DOHH2 (cell line): ENCODE results near the gene KCNAB1.

Experiments used
- H3F3A ChIP-seq: fragments of 200-600 bp; sonication (generic), shearing (Covaris generic); 2 replicates; pipeline ENCODE4 v1.6.0; 2016; ENCODE audit warnings: antibody characterized with exemption, mild to moderate bottlenecking; ENCODE audit not compliant: control insufficient read depth, insufficient read depth
- H3K27ac ChIP-seq: fragments of 200-600 bp; sonication (generic); 2 replicates; pipeline ENCODE4 v1.5.1; 2014; ENCODE audit warnings: low read depth, mild to moderate bottlenecking, low read length, moderate library complexity
- H3K27me3 ChIP-seq: fragments of 200-600 bp; sonication (generic); 2 replicates; pipeline ENCODE4 v1.6.1; 2014; ENCODE audit warnings: mild to moderate bottlenecking, low read length, mixed read lengths; ENCODE audit not compliant: control insufficient read depth
- H3K36me3 ChIP-seq: fragments of 200-600 bp; sonication (generic); 2 replicates; pipeline ENCODE4 v1.6.1; 2014; ENCODE audit warnings: mild to moderate bottlenecking, low read length, moderate library complexity, mixed read lengths; ENCODE audit not compliant: control insufficient read depth
- H3K4me1 ChIP-seq: fragments of 200-600 bp; sonication (generic); 2 replicates; pipeline ENCODE4 v1.6.1; 2014; ENCODE audit warnings: mild to moderate bottlenecking, low read length, mixed read lengths; ENCODE audit not compliant: control insufficient read depth
- H3K4me2 ChIP-seq: fragments of 200-600 bp; sonication (generic); 2 replicates; pipeline ENCODE4 v1.6.0; 2014; ENCODE audit warnings: mild to moderate bottlenecking, low read length, moderate library complexity
- H3K4me3 ChIP-seq: fragments of 200-600 bp; sonication (generic); 2 replicates; pipeline ENCODE4 v1.5.1; 2014; ENCODE audit warnings: mild to moderate bottlenecking, low read length, mixed read lengths
- H3K79me2 ChIP-seq: fragments of 200-600 bp; sonication (generic); 2 replicates; pipeline ENCODE4 v1.6.1; 2014; ENCODE audit warnings: mild to moderate bottlenecking, low read length, mixed read lengths; ENCODE audit not compliant: control insufficient read depth
- H3K9me2 ChIP-seq: fragments of 200-600 bp; sonication (generic); replicated peaks from 2 replicates; pipeline ENCODE4 v1.6.1; 2014; ENCODE audit warnings: mild to moderate bottlenecking, low read length, mixed read lengths; ENCODE audit not compliant: control insufficient read depth
- H3K9me3 ChIP-seq: fragments of 200-600 bp; sonication (generic); 2 replicates; pipeline ENCODE4 v1.6.1; 2014; ENCODE audit warnings: antibody characterized with exemption, low read length, mixed read lengths; ENCODE audit not compliant: control insufficient read depth, insufficient read depth
- H4K20me1 ChIP-seq: fragments of 200-600 bp; sonication (generic); 2 replicates; pipeline ENCODE4 v1.6.0; 2014; ENCODE audit warnings: low read depth, mild to moderate bottlenecking, antibody characterized with exemption, low read length, moderate library complexity; ENCODE audit not compliant: control insufficient read depth, insufficient read depth
- EZH2phosphoT487 ChIP-seq: fragments of 200-600 bp; sonication (generic); IDR thresholded peaks from 2 replicates; pipeline ENCODE4 v1.6.1; 2017; ENCODE audit warnings: borderline replicate concordance, mild to moderate bottlenecking, antibody characterized with exemption, low read length, moderate library complexity, mixed read lengths
- TF ChIP-seq, protein P1 (sequence below): fragments of 200-600 bp; sonication (generic); IDR thresholded peaks from one replicate; pipeline ENCODE4 v1.5.1; 2014; ENCODE audit warnings: antibody characterized with exemption, mild to moderate bottlenecking, low read depth, low read length; ENCODE audit not compliant: poor library complexity, severe bottlenecking

KCNAB1 gene

DNA sequence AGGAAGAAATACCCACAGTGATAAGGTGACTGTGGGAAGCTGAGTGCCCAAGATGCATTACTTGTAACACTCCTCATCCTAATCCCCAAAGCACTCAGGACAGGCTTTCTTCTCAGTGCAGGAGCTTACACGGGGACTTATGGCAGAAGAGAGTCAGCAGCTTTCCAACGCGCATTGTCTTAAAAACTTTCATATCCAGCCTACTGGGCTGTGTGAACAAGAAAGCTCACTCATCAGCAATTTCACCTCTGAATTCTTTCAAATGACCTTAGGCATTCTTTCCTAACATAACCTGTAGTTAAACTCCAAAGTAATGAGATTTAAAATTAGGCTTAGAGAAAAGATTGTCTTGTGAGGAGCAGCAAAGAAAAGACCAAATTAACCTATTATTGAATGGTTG, 132.3 kb downstream of the KCNAB1 start:
- no peaks in the 10 kb centered on the region for H3K9me2 ChIP-seq
- TF ChIP-seq, protein P1, sequence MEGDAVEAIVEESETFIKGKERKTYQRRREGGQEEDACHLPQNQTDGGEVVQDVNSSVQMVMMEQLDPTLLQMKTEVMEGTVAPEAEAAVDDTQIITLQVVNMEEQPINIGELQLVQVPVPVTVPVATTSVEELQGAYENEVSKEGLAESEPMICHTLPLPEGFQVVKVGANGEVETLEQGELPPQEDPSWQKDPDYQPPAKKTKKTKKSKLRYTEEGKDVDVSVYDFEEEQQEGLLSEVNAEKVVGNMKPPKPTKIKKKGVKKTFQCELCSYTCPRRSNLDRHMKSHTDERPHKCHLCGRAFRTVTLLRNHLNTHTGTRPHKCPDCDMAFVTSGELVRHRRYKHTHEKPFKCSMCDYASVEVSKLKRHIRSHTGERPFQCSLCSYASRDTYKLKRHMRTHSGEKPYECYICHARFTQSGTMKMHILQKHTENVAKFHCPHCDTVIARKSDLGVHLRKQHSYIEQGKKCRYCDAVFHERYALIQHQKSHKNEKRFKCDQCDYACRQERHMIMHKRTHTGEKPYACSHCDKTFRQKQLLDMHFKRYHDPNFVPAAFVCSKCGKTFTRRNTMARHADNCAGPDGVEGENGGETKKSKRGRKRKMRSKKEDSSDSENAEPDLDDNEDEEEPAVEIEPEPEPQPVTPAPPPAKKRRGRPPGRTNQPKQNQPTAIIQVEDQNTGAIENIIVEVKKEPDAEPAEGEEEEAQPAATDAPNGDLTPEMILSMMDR = no peak
- no peak for TF ChIP-seq EZH2phosphoT487
- no peak overlapping the region for H3K4me3 ChIP-seq
- H3K79me2 ChIP-seq = no peaks in the 10 kb centered on the region
- no peaks in the 10 kb centered on the region for H3K9me3 ChIP-seq
- no peaks in the 10 kb centered on the region for H3K36me3 ChIP-seq
- no peaks in the 10 kb centered on the region for H3K27me3 ChIP-seq
- H4K20me1 ChIP-seq = no peaks in the 10 kb centered on the region
- H3K4me2 ChIP-seq = no peak overlapping the region
- H3K27ac ChIP-seq = no peak overlapping the region
- H3K4me1 ChIP-seq = no peaks in the 10 kb centered on the region
- no peaks in the 10 kb centered on the region for H3F3A ChIP-seq

DNA sequence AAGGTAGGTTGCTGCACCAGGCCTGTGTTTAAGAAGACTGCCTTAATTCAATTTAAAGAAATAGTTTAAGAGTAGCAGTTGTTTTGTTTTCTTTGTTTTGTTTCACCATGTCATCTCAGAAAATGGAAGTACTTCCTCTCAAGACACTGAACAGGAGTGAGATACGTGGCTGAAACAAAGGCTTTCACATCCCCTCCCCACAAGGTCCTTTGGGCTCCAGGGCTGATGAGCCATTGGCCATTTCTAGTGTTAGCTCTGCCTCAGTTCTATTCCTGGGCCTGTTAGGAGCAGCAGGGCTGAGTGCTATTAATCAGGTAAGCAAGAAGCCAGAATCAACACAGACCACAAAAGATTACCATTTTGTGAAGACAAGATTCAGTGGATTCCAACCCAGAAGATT, 132.8 kb downstream of the KCNAB1 start:
- H3K36me3 ChIP-seq = no peaks in the 10 kb centered on the region
- no peaks in the 10 kb centered on the region for H3K79me2 ChIP-seq
- H3K9me3 ChIP-seq = no peaks in the 10 kb centered on the region
- H4K20me1 ChIP-seq = no peaks in the 10 kb centered on the region
- H3K4me2 ChIP-seq = no peak overlapping the region
- H3K4me1 ChIP-seq = no peaks in the 10 kb centered on the region
- no peaks in the 10 kb centered on the region for H3K9me2 ChIP-seq
- TF ChIP-seq EZH2phosphoT487 = no peak
- TF ChIP-seq, protein P1 = no peak
- no peaks in the 10 kb centered on the region for H3F3A ChIP-seq
- H3K27ac ChIP-seq = no peak overlapping the region
- H3K27me3 ChIP-seq = no peaks in the 10 kb centered on the region
- H3K4me3 ChIP-seq = no peak overlapping the region

DNA sequence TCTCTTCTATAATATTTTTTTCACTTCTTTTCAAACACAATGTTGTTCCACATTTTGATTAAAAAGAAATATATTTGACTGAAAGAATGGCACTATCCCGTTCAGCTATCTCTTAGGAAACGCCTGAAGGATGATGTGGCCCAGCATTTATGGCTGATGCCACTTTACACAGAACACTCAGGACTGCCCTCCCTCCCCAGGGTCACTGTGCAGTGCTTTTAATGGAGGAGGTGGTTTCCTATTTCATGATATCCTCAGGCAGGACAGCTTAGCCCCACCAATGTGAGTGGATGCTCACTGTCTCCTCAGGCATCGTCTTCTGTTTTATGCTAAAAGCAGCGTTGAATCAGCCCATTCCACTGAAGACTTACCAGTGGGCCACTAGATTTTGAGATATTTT, 135.9 kb downstream of the KCNAB1 start:
- H3K27me3 ChIP-seq = no peaks in the 10 kb centered on the region
- no peak overlapping the region for H3K27ac ChIP-seq
- H3K4me1 ChIP-seq = no peaks in the 10 kb centered on the region
- H3F3A ChIP-seq = no peaks in the 10 kb centered on the region
- H3K36me3 ChIP-seq = no peaks in the 10 kb centered on the region
- no peaks in the 10 kb centered on the region for H4K20me1 ChIP-seq
- TF ChIP-seq EZH2phosphoT487 = no peak
- TF ChIP-seq, protein P1 = no peak
- H3K4me3 ChIP-seq = no peak overlapping the region
- H3K79me2 ChIP-seq = no peaks in the 10 kb centered on the region
- no peaks in the 10 kb centered on the region for H3K9me2 ChIP-seq
- no peak overlapping the region for H3K4me2 ChIP-seq
- H3K9me3 ChIP-seq = no peaks in the 10 kb centered on the region

DNA sequence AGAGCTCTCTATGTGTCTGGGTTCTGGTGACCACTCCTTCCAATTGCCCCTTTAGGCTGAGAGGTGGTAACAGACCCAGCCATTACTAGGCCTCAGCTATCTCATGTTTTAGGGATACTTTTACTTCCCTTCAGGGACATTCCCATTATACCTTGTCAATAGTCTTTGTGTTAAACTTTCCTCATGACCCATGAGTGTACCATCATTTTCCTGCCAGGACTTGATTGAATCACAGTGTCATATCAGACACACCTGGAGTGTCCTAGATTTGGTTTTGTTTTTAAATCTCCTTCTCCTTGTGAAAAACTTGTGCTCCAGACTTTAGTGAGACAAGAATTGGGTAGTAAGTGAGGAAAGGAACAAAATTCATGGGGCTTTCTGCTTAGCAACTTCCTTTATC, 136.6 kb downstream of the KCNAB1 start:
- Histone ChIP-seq H3K4me1 (no peaks in the 10 kb centered on the region), H3K36me3 (no peaks in the 10 kb centered on the region), H3K4me3 (no peak overlapping the region), H3F3A (no peaks in the 10 kb centered on the region), H3K27ac (no peak overlapping the region), H3K9me3 (no peaks in the 10 kb centered on the region), H3K27me3 (no peaks in the 10 kb centered on the region), H3K4me2 (no peak overlapping the region), H3K9me2 (no peaks in the 10 kb centered on the region), H4K20me1 (no peaks in the 10 kb centered on the region), H3K79me2 (no peaks in the 10 kb centered on the region)
- TF ChIP-seq, protein P1 = no peak
- no peak for TF ChIP-seq EZH2phosphoT487
